ENCODE data around the gene TCEANC2.
A peak's percentile ranks its signal among the peaks of the same experiment; 100 is the strongest.

The TCEANC2 gene

GRCh38 chr1:54120698-54121481 lies 67.5 kb downstream of the TCEANC2 start:
- no peak for TF ChIP-seq USF1 (IDR thresholded peaks at IDR 0.05)

- TF ChIP-seq RAD21 (IDR thresholded peaks at IDR 0.05; ENCODE audit: low read depth) (peak; percentile 87), EGR1 (IDR thresholded peaks at IDR 0.05) (peak; percentile 67), MAX (IDR thresholded peaks at IDR 0.05) (peak; percentile 37; the same call in 1 of the 2 replicates), ZBTB7A (IDR thresholded peaks at IDR 0.05; ENCODE audit: low read depth) (peak; percentile 41; the same call in 1 of the 2 replicates), NFIC (IDR thresholded peaks at IDR 0.05) (no peak)
These were observed 68.2 kb downstream of the TCEANC2 start for GRCh38 chr1:54121482-54122134.

GRCh38 chr1:54122135-54122751 lies 68.8 kb downstream of the TCEANC2 start:
- no peak for TF ChIP-seq USF1 (IDR thresholded peaks at IDR 0.05)
- TF ChIP-seq CEBPB (IDR thresholded peaks at IDR 0.05), result no peak
- no peak for TF ChIP-seq TEAD4 (IDR thresholded peaks at IDR 0.05)
- TF ChIP-seq MAX (IDR thresholded peaks at IDR 0.05), result no peak
- no peak for TF ChIP-seq TCF12 (IDR thresholded peaks at IDR 0.05; ENCODE audit: low read depth)
- TF ChIP-seq ZBTB7A (IDR thresholded peaks at IDR 0.05; ENCODE audit: low read depth), result no peak
- TF ChIP-seq EP300 (IDR thresholded peaks at IDR 0.05; ENCODE audit: borderline replicate concordance), result no peak
- no peak for TF ChIP-seq RAD21 (IDR thresholded peaks at IDR 0.05; ENCODE audit: low read depth)
- no peak for TF ChIP-seq NFIC (IDR thresholded peaks at IDR 0.05)
- TF ChIP-seq REST (IDR thresholded peaks at IDR 0.05; ENCODE audit: low read depth), result no peak
- TF ChIP-seq EGR1 (IDR thresholded peaks at IDR 0.05), result no peak
- TF ChIP-seq TAF1 (IDR thresholded peaks at IDR 0.05; ENCODE audit: low read depth), result no peak
- no peak for TF ChIP-seq CREB1 (IDR thresholded peaks at IDR 0.05; ENCODE audit: low read depth)
- no peak for TF ChIP-seq FOXM1 (IDR thresholded peaks at IDR 0.05; ENCODE audit: borderline replicate concordance, low read depth)
- no peak for TF ChIP-seq YY1 (IDR thresholded peaks at IDR 0.05; ENCODE audit: low read depth)

GRCh38 chr1:54122992-54123391 lies 69.6 kb downstream of the TCEANC2 start:
- TF ChIP-seq TEAD4 (IDR thresholded peaks at IDR 0.05), result no peak
- TF ChIP-seq FOXM1 (IDR thresholded peaks at IDR 0.05; ENCODE audit: borderline replicate concordance, low read depth), result no peak
- no peak for TF ChIP-seq TCF12 (IDR thresholded peaks at IDR 0.05; ENCODE audit: low read depth)
- no peak for TF ChIP-seq RAD21 (IDR thresholded peaks at IDR 0.05; ENCODE audit: low read depth)

GRCh38 chr1:54124472-54124871 lies 71.1 kb downstream of the TCEANC2 start:
- TF ChIP-seq NFIC (IDR thresholded peaks at IDR 0.05), result peak; percentile 25; the same call in 1 of the 2 replicates
- TF ChIP-seq CEBPB (IDR thresholded peaks at IDR 0.05), result no peak
- no peak for TF ChIP-seq ZBTB7A (IDR thresholded peaks at IDR 0.05; ENCODE audit: low read depth)
- TF ChIP-seq TEAD4 (IDR thresholded peaks at IDR 0.05), result no peak
- TF ChIP-seq RAD21 (IDR thresholded peaks at IDR 0.05; ENCODE audit: low read depth), result no peak
- TF ChIP-seq CREB1 (IDR thresholded peaks at IDR 0.05; ENCODE audit: low read depth), result no peak
- TF ChIP-seq EP300 (IDR thresholded peaks at IDR 0.05; ENCODE audit: borderline replicate concordance), result no peak
- no peak for TF ChIP-seq MAX (IDR thresholded peaks at IDR 0.05)
- TF ChIP-seq TAF1 (IDR thresholded peaks at IDR 0.05; ENCODE audit: low read depth), result no peak
- no peak for TF ChIP-seq EGR1 (IDR thresholded peaks at IDR 0.05)
- TF ChIP-seq USF1 (IDR thresholded peaks at IDR 0.05), result 0 out of 2 replicates have a peak, but pooled peaks have one; percentile 11
- TF ChIP-seq FOXM1 (IDR thresholded peaks at IDR 0.05; ENCODE audit: borderline replicate concordance, low read depth), result no peak
- TF ChIP-seq REST (IDR thresholded peaks at IDR 0.05; ENCODE audit: low read depth), result no peak

Measured in Ishikawa (cell line).